ENCODE results near the gene KRTAP10-3. TPM values are rescaled to one million over a fixed set of nuclear protein-coding genes. Genes with fewer than 3 reads are reported as not detected.

Gene KRTAP10-3
- total RNA-seq, 1 donor from 2014 or later = not detected

DNA sequence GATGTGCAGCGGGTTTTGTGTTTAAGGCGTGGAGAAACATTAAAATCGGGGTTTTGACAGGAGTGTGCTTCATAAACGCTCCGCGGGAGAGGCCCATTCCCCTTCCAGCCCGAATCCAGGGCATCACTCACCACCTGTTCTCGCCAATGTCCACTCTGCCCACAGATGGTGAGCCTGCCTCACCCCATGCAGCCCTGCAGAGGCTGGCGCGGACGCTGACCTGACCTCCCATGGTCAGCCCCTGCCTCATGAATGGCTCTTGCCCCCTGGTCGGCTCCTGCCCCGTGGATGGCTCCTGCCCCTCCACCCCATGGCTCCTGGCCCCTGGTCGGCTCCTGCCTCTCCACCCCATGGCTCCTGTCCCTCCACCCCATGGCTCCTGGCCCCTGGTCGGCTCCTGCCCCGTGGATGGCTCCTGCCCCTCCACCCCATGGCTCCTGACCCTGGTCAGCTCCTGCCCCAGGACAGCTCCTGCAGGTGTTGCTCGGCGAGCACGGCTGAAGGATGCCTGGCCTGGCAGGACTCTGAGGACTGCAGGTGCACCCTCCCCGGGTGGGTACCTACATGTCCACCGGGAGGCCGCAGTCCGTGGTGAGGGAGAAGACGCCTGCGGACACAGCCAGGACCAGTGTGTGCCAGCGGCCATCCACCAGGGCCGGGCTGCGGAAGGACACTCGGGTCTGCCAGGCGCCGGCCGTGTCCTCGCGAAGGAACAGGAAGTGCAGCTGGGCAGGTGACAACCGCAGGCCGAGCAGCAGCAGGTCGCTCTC is 25.3 kb downstream of the KRTAP10-3 start:
- Histone ChIP-seq H3K27me3 (no peaks in the 10 kb centered on the region), H3K27ac (no peak overlapping the region), H3K36me3 (no peaks in the 10 kb centered on the region), H3K4me3 (no peak overlapping the region), H3K4me1 (no peaks in the 10 kb centered on the region), H3K9me3 (no peaks in the 10 kb centered on the region)
- intact Hi-C loops (cut with DNase I) = no loop called here
- TF ChIP-seq CTCF (IDR thresholded peaks at IDR 0.05) = no peak
- ATAC-seq (peak; percentile 6), DNase-seq (peak; percentile 57)

GRCh38 chr21:44532712-44533111 is 25.9 kb downstream of the KRTAP10-3 start:
- H3K27me3 ChIP-seq = no peaks in the 10 kb centered on the region
- H3K27ac ChIP-seq = no peak overlapping the region
- no peaks in the 10 kb centered on the region for H3K4me1 ChIP-seq
- ATAC-seq (no peak), DNase-seq (peak; percentile 34)
- no peaks in the 10 kb centered on the region for H3K36me3 ChIP-seq
- H3K9me3 ChIP-seq = no peaks in the 10 kb centered on the region
- TF ChIP-seq CTCF (IDR thresholded peaks at IDR 0.05) = no peak
- H3K4me3 ChIP-seq = no peak overlapping the region
- intact Hi-C loops (cut with DNase I) = no loop called here

GRCh38 chr21:44531606-44532564 is 26.7 kb downstream of the KRTAP10-3 start:
- intact Hi-C loops (cut with DNase I) = no loop called here
- no peak overlapping the region for H3K27ac ChIP-seq
- ATAC-seq (no peak), DNase-seq (peak; percentile 55)
- H3K36me3 ChIP-seq = no peaks in the 10 kb centered on the region
- no peak overlapping the region for H3K4me3 ChIP-seq
- no peak for TF ChIP-seq CTCF (IDR thresholded peaks at IDR 0.05)
- H3K9me3 ChIP-seq = no peaks in the 10 kb centered on the region
- H3K4me1 ChIP-seq = no peaks in the 10 kb centered on the region
- H3K27me3 ChIP-seq = no peaks in the 10 kb centered on the region

DNA sequence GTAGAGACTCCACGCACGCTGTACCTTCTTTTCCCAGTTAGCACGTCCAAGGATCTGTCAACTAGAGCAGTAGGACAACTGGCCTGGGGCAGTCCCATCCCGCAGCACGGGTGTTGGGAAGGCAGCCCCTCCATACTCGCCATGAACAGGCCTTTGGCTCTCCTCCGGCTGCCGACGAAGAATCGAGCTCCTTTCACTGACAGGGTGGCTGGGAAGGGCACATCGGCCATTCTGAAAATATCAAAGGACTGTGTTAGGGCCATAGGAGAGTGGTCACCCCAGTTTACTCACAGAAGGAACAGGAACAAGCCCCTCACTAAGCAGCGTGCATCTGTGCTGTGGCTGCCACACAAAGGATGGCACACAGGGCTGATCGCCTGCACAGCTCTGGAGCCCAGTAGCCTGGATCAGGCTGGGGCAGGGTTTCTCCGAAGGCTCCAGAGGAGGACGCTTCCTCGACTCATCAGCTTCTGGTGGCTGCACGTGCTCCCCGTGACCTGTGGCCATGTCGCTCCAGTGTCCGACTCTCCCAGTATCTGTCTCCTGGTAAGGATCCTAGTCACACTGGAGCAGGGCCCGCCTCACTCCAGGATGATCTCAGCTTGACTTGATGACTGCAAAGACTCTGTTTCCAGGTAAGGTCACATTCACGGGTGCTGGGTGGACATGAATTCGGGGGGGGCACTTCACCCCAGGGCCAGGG is 27.5 kb downstream of the KRTAP10-3 start:
- no peak for ATAC-seq
- no peak for TF ChIP-seq CTCF (IDR thresholded peaks at IDR 0.05)
- Histone ChIP-seq H3K4me3 (no peak overlapping the region), H3K9me3 (no peaks in the 10 kb centered on the region), H3K36me3 (no peaks in the 10 kb centered on the region), H3K4me1 (no peaks in the 10 kb centered on the region), H3K27ac (no peak overlapping the region), H3K27me3 (no peaks in the 10 kb centered on the region)
- peak; percentile 41 for DNase-seq
- intact Hi-C loops (cut with DNase I) = no loop called here

DNA sequence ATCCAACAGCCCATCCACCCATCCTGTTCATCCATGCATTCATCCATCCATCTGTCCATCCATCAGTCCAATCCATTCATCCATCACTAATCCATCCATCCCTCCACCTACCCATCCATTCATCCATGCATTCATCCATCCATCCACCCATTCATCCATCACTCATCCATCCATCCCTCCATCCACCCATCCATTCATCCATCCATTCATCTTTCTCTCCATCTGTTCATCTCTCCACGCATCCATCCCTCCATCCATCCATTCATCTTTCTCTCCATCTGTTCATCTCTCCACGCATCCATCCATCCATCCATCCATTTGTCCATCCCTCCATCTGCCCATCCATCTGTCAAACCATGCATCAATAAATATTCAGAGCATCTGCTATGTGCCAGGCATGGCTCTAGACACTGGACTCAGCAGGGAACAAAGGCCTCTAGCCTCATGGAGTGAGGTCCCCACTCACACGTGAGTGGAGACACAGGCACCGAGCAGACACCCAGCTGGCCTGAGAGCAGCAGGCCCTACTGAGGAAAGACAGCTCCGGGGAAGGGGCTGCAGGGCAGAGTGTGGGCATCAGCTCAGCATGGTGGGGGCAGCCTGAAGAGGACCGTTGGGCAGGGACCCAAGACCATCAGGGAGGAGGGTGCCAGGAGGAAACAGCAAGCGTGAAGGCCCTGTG is 28.2 kb downstream of the KRTAP10-3 start:
- Histone ChIP-seq H3K9me3 (no peaks in the 10 kb centered on the region), H3K36me3 (no peaks in the 10 kb centered on the region), H3K4me1 (no peaks in the 10 kb centered on the region), H3K27me3 (no peaks in the 10 kb centered on the region), H3K4me3 (no peak overlapping the region), H3K27ac (no peak overlapping the region)
- TF ChIP-seq CTCF (IDR thresholded peaks at IDR 0.05) = no peak
- ATAC-seq (no peak), DNase-seq (no peak)
- intact Hi-C loops (cut with DNase I) = no loop called here

All from upper lobe of right lung (tissue), 1 donor.